Neural crest cell (in vitro differentiated cells): Measurements from ENCODE around the gene FAXC. TPM values are rescaled to one million over a fixed set of nuclear protein-coding genes. Genes with fewer than 3 reads are reported as not detected.
A peak's percentile ranks its signal among the peaks of the same experiment; 100 is the strongest.

Experiments used
- DNase-seq: peaks from one replicate; pipeline ENCODE4 v3.0.0; 2021; ENCODE audit warnings: low read depth, mixed read lengths, low spot score
- H3K27ac Mint-ChIP-seq: one replicate; pipeline ENCODE4 v1.8.0; 2021; ENCODE audit warnings: mild to moderate bottlenecking, mixed read lengths; ENCODE audit not compliant: unreplicated experiment
- H3K27me3 Mint-ChIP-seq: 2 replicates; pipeline ENCODE4 v1.8.0; 2021; ENCODE audit warnings: low read depth, mild to moderate bottlenecking, mixed read lengths
- H3K36me3 Mint-ChIP-seq: 2 replicates; pipeline ENCODE4 v1.8.0; 2021; ENCODE audit warnings: low read depth, mild to moderate bottlenecking, mixed read lengths
- H3K4me1 Mint-ChIP-seq: 2 replicates; pipeline ENCODE4 v1.8.0; 2021; ENCODE audit warnings: mixed read lengths
- H3K4me3 Mint-ChIP-seq: one replicate; pipeline ENCODE4 v1.8.0; 2021; ENCODE audit warnings: mild to moderate bottlenecking, mixed read lengths
- H3K9me3 Mint-ChIP-seq: 2 replicates; pipeline ENCODE4 v1.8.0; 2021; ENCODE audit warnings: mixed read lengths
- CTCF ChIP-seq: fragments of 200-600 bp; sonication (generic); conservative IDR thresholded peaks from 2 replicates; pipeline ENCODE4 v1.5.0; 2021; ENCODE audit warnings: antibody characterized with exemption, mild to moderate bottlenecking
- total RNA-seq: library from RNA; stranded (reverse); gene quantifications from 2 replicates; pipeline ENCODE4 v1.2.1, GENCODE V29; 2021

FAXC gene
- total RNA-seq, 1 donor from 2014 or later: 26.7 TPM

- H3K9me3 Mint-ChIP-seq: no peaks in the 10 kb centered on the region
- DNase-seq: no peak
- no peak overlapping the region for H3K27ac Mint-ChIP-seq
- no peak overlapping the region for H3K4me3 Mint-ChIP-seq
- peaks cover 14% of the 10 kb centered on the region for H3K36me3 Mint-ChIP-seq
- no peaks in the 10 kb centered on the region for H3K27me3 Mint-ChIP-seq
- no peak for TF ChIP-seq CTCF
- H3K4me1 Mint-ChIP-seq: peaks cover 7% of the 10 kb centered on the region
Measured at GRCh38 chr6:99309557-99309956, 39.9 kb downstream of the FAXC start.

- no peak for DNase-seq
- H3K27me3 Mint-ChIP-seq: no peaks in the 10 kb centered on the region
- no peak overlapping the region for H3K4me3 Mint-ChIP-seq
- peaks cover 12% of the 10 kb centered on the region for H3K36me3 Mint-ChIP-seq
- peaks cover 7% of the 10 kb centered on the region for H3K4me1 Mint-ChIP-seq
- H3K27ac Mint-ChIP-seq: no peak overlapping the region
- TF ChIP-seq CTCF: no peak
- H3K9me3 Mint-ChIP-seq: no peaks in the 10 kb centered on the region
Measured at GRCh38 chr6:99308788-99309187, 40.7 kb downstream of the FAXC start.

GRCh38 chr6:99307295-99307907 lies 42.1 kb downstream of the FAXC start:
- TF ChIP-seq CTCF: no peak
- DNase-seq: no peak
- H3K36me3 Mint-ChIP-seq: peaks cover 11% of the 10 kb centered on the region
- peaks cover 7% of the 10 kb centered on the region for H3K4me1 Mint-ChIP-seq
- no peak overlapping the region for H3K4me3 Mint-ChIP-seq
- H3K27me3 Mint-ChIP-seq: no peaks in the 10 kb centered on the region
- no peaks in the 10 kb centered on the region for H3K9me3 Mint-ChIP-seq
- H3K27ac Mint-ChIP-seq: peak overlapping the region; percentile 32

GRCh38 chr6:99306341-99306740 lies 43.1 kb downstream of the FAXC start:
- H3K9me3 Mint-ChIP-seq: no peaks in the 10 kb centered on the region

GRCh38 chr6:99305021-99305554 lies 44.4 kb downstream of the FAXC start:
- H3K9me3 Mint-ChIP-seq: no peaks in the 10 kb centered on the region
- peaks cover 7% of the 10 kb centered on the region for H3K4me1 Mint-ChIP-seq
- no peak for TF ChIP-seq CTCF
- no peak overlapping the region for H3K27ac Mint-ChIP-seq
- no peak overlapping the region for H3K4me3 Mint-ChIP-seq
- H3K27me3 Mint-ChIP-seq: no peaks in the 10 kb centered on the region
- DNase-seq: no peak
- H3K36me3 Mint-ChIP-seq: peaks cover 13% of the 10 kb centered on the region

More at GRCh38 chr6:99306341-99306740, 43.1 kb downstream of the FAXC start:
- no peak overlapping the region for H3K27ac Mint-ChIP-seq
- no peak for DNase-seq
- TF ChIP-seq CTCF: no peak
- peaks cover 7% of the 10 kb centered on the region for H3K4me1 Mint-ChIP-seq
- no peaks in the 10 kb centered on the region for H3K27me3 Mint-ChIP-seq
- peaks cover 9% of the 10 kb centered on the region for H3K36me3 Mint-ChIP-seq
- H3K4me3 Mint-ChIP-seq: no peak overlapping the region
